HG02973 (cell line): Measurements from ENCODE around the gene MUC22.
"Not testable (repeated sequence)": the region's sequence is repeated elsewhere in the genome, so short reads cannot be mapped to it uniquely, and the experiment has no call there.

Experiments used
- ATAC-seq: cut with Tn5 transposase; IDR thresholded peaks from one replicate; pipeline ENCODE4 v1.9.1; 2021; ENCODE audit warnings: moderate library complexity; ENCODE audit not compliant: unreplicated experiment

The MUC22 gene

GRCh38 chr6:31010393-31011060, at the start of gene MUC22:
TSS of gene MUC22 (plus strand) at chr6:31010474. CDS start at chr6:31010707, 233 bp downstream.
- no peak for ATAC-seq

DNA sequence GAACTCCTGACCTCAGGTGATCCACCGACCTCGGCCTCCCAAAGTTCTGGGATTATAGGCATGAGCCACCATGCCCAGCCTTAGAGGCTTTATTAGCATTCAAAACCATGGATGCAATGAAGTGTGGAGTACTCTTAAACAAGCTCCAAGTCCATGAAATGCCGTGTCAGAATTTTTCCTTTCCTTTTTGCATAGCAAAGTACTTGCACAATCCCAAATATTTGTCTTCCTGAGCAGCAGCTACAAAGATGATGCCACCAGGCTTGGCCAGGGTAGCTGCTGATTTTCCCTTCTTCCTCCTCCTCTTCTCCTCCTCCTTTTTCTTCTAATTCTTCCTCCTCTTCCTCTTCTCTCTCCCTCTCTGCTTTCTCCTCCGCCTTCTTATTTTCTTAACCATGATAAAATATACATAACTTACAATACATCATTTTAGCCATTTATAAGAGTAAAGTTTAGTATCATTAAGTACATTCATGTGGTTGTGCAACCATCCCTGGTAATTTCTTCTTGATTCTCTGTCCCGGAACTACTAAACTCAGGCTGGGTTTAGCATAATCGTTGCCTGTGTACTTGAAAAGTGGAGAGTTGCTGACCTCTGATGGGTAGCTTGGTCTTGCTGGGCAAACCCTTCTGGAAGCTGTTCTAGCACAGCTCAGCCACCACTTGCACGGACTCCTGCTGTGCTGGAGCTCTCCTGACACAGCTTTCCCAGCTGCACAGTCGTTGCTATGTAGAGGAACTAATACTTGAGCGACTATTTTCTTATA, 49.2 kb upstream of the MUC22 start:
- ATAC-seq: no peak

- no peak for ATAC-seq
Measured at GRCh38 chr6:30962716-30963115, 47.6 kb upstream of the MUC22 start.

- no peak for ATAC-seq
Measured at GRCh38 chr6:30963641-30964040, 46.6 kb upstream of the MUC22 start.

- no peak for ATAC-seq
Measured at GRCh38 chr6:30964075-30964474, 46.2 kb upstream of the MUC22 start.

DNA sequence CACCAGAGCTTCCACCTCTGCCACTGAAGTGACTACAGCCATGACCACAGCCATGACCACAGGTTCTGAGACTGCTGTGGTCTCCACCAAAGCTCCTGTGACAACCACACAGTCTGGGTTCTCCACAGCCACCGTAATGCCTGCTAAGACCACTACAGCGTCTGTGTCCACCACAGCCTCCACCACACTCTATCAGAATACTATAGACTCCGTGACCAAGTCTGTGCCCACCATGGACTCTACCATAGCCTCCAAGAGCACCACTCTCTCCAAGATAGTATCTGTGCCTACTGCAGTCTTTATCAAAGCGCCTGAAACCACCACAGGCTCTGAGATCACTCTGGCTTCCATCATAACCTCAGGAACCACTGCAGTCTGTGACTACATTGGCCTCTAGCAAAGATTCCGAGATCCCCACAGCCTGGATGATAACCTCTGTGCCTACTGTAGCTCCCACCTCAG, 45.1 kb upstream of the MUC22 start:
- ATAC-seq: no peak

GRCh38 chr6:30966154-30966553, 44.1 kb upstream of the MUC22 start:
- ATAC-seq: no peak

GRCh38 chr6:30969171-30969570, 41.1 kb upstream of the MUC22 start:
- ATAC-seq: not testable (repeated sequence)

DNA sequence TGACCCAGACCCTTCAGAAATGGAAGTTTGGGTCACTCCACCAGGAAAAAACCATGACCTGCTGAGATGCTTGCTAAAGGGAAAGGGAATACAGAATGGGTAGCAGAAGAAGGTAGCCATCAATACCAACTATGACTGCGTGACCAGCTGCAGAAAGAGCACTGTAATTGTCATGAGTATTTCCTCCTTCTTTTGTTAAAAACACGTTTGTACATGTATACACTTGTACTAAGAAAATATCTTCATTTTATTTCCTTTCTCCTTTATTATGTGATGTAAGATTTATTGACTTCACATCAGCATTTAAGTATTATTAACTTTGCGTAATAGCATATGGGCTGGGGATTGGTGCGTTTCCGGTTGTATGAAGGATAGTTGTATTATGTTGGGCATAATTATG, 39.3 kb upstream of the MUC22 start:
- no peak for ATAC-seq

DNA sequence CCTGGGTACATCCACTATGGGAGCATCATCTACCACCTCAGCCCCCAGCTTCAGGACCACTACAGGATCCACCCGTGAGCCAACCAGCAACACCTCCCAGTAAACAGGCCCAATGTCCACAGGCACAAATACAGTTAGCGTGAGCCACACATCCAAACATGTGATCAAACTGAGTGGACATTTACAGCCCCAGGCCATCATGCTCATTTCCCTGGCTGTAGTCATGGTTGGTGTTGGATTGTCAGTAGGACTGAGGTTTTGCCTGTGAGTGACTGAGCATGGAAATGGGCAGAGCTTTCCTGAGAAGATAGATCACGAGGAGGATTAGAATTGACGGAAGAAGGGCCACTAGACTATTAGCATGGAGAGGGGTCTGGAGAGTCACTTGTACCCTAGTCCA, 37.5 kb upstream of the MUC22 start:
- ATAC-seq: no peak

DNA sequence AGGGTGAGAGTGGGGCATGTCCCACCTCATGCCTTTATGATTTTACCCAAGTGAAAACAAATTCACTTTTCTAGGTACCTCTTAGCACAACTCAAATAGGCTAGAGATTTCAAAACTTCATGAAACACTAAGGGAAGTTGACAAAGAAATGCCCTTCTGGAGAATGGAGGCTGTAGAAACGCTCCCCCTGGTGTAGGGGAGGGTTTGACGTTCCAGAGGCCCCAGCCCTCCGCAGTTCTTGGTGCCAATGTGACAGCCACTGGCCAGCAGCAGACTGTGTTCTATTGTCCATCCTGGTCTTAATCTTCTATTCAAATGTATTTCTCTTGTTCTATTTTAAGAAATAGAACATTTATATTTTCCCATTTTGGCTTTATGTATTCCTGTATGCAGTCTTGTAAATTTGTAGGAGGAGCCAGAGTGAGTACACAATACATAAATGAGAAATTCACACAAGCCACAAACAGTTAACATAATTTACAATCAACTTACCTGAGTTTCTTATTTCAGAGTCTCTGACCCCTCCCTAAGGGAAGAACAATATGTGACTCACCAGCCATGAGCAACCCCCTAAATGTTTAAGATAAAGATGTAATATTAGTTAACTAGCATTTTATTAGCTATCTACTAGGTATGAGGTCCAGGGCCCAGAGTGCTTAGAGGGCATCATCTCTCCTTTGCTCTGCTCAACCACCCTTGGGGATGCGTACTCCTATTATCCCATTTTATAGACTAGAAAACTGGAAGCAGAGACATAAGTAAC, 35.6 kb upstream of the MUC22 start:
- ATAC-seq: no peak

DNA sequence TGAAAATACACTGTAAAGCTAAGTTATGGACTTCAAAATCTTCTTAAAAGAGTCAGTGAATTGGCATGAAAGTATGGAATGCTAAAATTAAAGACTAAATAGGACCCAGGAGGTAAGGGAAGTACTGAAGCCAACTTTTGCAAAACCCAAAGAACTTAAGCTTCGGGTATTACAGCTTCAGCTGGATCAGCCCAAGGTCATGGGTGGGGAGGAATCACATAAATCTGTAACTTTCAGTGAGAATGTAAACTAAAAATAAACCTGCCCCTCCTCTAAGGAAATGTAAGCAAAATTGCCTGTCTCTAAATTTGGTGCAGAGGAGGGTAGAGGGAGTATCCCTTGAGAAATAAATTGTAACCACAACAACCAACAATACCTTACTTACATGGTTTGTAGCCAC, 31.1 kb upstream of the MUC22 start:
- ATAC-seq: no peak

DNA sequence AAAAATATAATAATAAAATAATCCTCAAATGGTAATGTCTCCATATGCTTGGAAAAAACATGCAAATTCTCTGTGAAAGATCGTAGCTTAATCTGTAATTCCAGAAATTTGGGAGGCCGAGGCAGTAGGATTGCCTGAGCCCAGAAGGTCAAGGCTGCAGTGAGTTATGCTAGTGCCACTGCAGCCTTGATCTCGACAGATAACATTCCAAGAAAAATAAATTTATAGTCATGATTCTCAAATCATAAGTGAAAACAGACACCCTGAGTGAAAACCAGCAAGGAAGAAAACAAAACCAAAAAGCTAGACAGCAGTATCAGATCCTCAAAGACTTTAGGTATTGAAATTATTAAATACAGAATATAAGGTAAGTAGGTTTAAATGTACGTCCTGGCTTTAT, 30.6 kb upstream of the MUC22 start:
- no peak for ATAC-seq

GRCh38 chr6:30981942-30982772, 28.1 kb upstream of the MUC22 start:
- no peak for ATAC-seq

DNA sequence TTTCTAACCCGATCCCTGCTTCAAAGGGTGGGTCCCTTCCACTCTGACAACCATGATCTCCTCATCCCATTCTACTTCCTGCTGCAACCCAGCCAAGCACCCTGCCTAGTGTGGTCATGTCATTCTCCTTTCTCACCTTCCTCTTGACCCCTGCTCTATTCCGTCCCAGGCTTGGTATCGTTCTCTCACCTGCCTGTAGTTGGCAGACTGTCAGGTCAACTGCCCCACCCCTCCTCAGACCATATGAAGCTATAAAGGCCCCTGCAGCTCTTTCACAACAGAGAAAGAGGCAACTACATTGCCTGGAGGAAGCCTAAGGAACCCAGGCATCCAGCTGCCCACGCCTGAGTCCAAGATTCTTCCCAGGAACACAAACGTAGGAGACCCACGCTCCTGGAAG, 26.8 kb upstream of the MUC22 start, which contains the start of gene MUC21:
MUC21 (plus strand) TSS at position 280 of the 400 bp plus-strand sequence. CDS start 241 bp downstream, outside the sequence.
- ATAC-seq: no peak

- ATAC-seq: no peak
Measured at GRCh38 chr6:30985490-30985889, 24.8 kb upstream of the MUC22 start.

- ATAC-seq: no peak
Measured at GRCh38 chr6:30987304-30987703, 23.0 kb upstream of the MUC22 start.

GRCh38 chr6:30988209-30988825, 22.0 kb upstream of the MUC22 start:
- no peak for ATAC-seq

DNA sequence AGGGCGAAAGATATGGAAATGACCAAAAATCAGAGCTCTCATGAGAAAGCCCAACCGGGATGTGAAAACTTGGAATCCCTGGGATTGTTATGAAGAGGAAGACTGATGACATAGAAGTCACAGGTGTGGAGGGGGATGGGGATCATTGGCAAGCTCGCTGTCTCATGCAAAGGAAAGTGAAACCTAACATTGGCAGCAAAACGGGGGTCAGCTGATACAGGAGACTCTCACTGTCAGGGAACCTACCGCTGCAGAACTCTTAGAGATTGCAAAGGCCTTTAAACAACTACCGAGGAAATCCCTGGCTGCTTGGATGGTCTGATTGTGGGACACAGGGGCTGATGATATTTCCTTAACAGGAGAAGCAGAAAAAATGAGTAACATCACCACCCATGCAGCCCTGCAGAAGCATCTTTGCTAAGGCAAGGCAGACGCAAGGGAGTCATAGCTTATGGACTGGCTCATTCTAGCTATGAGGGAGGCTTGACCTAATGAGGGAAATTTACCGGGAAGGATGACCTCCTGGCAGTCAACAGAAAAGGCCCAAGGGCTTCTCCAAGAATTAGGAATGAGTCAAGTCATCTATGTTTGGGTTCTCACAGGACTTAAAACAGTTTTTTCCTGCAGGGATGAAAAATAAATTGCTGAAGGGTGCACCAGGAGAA, 19.7 kb upstream of the MUC22 start:
- ATAC-seq: no peak

DNA sequence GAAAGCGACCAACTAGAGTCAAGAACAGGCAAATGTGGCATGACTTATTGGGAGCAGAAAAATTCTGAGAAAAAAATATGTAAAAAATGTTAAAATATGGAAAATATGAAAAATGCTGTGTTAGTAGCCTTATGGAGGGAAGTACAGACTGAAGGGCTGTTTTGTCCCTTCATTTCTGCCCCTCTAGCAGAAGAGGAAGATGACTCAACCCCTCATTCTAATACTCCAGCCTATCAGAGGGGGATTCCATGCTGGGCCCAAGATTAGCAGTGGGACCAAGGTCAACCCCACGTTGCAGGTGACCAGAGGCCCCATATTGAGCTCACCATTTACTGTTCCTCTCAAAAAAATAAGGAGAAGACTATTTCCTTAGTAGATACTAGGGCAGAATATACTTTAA, 18.4 kb upstream of the MUC22 start:
- ATAC-seq: no peak
